AG09319 (cell line): Measurements from ENCODE around the gene NES.

Source experiments
- DNase-seq: peaks from one replicate; pipeline ENCODE4 v3.0.0-alpha.2; 2010; ENCODE audit warnings: low read depth; ENCODE audit errors: extremely low read depth
- TF ChIP-seq, protein P1 (sequence below): IDR thresholded peaks from 2 replicates; pipeline ENCODE4 v1.5.1; 2011; ENCODE audit warnings: low read depth, mild to moderate bottlenecking, inconsistent platforms, low read length, moderate library complexity

The NES gene

DNA sequence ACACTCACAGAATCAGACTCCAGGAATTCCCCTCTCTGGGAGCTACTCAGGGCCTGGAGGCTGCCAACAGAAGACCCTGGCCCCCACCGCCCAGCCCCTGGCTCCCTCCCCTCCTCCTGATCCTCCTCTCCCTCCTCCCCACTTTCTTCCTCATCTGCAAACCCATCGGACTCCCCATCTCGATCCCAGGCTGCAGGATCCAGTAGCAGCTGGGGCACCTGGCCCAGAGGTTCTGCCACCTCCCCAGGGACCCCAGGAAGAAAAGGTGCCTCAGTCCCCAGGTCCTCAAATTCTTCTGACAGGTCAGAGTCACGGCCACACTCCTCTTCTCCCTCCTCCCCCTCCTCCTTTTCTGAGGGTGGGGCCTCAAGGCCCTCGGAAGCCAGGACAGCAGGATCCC is 7.4 kb downstream of the NES start:
- no peak for DNase-seq
- TF ChIP-seq, protein P1, sequence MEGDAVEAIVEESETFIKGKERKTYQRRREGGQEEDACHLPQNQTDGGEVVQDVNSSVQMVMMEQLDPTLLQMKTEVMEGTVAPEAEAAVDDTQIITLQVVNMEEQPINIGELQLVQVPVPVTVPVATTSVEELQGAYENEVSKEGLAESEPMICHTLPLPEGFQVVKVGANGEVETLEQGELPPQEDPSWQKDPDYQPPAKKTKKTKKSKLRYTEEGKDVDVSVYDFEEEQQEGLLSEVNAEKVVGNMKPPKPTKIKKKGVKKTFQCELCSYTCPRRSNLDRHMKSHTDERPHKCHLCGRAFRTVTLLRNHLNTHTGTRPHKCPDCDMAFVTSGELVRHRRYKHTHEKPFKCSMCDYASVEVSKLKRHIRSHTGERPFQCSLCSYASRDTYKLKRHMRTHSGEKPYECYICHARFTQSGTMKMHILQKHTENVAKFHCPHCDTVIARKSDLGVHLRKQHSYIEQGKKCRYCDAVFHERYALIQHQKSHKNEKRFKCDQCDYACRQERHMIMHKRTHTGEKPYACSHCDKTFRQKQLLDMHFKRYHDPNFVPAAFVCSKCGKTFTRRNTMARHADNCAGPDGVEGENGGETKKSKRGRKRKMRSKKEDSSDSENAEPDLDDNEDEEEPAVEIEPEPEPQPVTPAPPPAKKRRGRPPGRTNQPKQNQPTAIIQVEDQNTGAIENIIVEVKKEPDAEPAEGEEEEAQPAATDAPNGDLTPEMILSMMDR, result no peak

DNA sequence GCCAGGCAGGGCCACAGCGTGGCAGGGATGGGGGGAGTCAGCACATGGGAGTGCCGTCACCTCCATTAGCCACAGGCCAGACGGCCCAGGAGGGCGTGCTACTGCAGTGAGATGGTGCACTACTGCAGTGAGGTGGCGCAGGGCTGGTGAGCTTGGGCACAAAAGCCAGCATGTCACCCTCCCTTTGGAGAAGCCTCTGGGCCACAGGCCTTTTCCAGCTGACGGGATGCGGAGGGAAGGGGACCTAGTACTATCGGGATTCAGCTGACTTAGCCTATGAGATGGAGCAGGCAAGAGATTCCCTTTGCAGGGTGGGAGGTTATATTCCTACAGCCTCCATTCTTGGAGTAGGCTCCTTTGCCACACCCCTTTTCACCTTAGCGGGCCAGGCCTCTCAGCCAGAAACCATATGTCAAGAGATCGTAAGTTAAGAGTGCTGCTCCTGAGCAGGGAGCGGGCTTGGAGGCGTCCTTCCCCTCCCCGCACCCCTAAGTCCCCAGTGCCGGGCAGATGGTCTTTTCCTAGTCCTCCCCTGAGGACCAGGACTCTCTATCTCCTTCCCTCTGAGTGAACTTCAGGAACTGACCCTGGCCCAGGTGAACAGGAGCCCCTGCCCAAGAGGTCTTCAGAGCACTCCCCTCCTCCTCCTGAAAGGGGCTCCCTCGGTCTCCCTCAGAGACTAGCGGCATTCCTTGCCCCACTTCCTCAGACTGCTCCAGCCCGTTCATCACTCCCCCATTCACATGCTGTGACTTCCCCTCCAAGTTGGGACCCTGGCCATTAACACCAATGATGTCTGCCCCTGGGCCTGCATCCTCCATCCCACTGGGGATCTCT is 8.2 kb downstream of the NES start:
- no peak for DNase-seq
- TF ChIP-seq, protein P1, result no peak

DNA sequence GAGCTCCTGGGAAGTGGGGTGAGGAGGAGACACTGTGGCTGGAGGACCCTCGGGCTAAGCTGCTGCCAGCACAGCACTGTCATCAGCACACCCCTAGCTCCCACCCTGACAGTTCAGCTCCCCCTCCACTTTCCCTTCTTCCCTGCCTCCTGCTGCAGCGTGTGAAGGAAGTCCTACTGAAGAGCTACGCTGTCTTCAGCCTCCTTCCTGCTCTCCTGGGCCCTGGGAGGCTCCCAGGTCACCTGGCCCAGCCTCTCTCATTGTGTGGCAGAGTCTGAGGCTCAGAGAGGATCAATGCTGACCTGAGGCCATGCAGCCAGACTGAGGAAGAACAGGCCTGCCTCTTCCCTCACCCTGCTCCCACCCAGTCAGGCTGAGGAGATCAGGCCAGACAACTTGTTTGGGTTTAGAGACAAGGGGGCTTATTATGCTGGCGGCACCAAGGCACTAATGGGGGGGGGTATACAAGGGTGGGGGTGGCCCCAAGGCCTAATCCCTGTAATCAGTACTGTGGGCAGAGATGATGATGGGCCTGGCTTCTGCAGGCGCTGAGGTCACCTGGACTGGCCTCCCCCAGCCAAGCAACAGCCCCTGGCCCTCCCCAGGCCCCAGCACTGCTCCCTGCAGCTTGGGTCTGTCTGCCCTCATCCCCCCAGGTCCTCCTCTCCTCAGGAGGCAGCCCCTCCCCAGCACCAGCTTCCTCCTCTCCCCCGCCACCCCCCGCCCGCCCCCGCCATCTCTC is 9.1 kb downstream of the NES start:
- no peak for DNase-seq
- TF ChIP-seq, protein P1, result no peak

DNA sequence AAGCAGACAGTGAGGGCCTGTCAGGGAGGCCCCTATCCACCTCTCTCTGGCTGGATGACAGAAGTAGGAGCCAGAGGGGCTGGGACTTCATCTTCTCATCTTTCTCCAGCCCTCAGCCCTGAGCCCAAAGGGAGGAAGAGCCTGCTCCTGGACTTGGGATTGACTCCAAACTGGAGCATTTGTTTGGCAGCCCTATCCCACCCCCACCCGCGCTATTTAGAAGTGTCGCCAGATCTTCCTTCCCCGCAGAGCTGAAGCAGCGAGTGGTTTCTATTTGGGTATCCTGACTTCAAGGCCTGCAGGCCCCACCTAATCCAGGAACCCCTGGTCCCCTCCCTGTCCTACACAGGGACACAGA is 9.6 kb downstream of the NES start:
- TF ChIP-seq, protein P1, result no peak
- DNase-seq, result no peak

DNA sequence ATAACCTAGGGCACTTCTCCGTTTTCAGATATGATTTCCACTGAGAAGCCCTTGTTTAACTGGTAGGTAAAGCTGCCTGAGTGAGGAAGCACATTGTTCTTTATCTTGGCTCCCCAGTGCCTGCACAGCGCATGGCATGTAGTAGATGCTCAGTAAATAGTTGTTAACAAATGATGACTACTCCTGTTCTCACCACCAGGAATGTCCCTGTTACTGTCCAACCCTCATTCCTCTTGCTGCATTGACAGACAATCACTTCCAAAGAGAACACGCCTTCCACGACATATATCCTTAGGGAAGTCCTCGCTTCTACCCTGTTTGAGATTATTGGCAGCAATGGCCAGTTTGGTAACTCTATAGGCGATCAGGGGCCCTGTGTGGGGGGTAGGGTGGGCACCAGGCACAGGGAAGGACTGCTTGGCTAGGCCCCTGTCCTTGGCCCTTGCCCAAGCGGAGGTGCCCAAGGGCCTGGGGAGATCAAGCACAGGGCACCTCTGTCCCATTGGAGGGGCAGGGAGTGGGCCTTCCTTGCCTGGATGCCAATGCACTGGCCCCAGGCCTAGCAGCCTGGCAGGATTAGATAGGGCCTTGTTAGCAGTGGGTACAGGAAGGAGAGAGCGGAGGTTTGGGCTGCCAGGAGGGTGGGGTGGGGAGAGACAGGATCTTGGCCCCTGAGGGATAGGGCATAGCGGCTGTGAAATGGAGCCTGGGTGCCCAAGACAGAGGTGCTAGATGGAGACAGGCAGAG is 10.2 kb downstream of the NES start:
- TF ChIP-seq, protein P1, result no peak
- no peak for DNase-seq

DNA sequence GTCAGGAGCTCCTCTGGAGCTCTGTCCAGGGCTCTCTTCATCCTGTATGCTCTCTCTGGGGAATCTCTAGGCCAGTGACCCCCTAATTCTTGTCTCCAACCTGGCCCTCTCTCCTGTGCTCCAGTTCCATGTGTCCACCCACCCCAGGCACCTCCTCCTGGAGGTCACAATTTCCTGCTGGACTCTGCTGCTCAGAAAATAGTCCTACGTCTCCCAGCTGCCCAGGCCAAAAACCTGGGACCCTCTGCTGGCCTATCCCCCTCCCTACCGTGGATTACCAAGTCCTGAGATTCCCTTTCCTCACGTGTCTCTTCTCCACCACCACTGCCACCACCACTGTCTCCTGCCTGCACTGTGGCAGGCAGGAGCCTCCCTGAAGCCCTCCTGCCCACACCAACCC is 11.7 kb downstream of the NES start:
- TF ChIP-seq, protein P1, result no peak
- no peak for DNase-seq
